Measurements from ENCODE around the gene DOCK8.

DNA sequence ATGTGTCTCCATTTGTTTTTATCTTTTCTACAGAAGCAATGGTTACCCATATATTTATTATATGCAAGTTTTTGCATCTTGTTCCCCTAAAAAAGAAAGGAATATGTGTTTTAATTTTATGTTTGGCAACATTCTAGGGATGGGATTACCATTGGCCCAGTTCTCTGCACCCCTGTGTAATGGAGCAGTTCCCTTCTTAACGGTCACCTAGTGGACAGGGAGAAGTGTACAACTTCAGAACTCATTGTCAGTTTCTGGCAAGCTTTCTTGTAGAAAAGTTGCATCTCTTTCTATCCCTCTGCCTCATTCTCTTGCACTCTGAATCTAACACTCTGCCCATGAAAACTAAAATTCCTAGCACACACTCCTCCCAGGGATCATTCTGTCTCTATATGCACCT, 78.2 kb downstream of the DOCK8 start:
- TF ChIP-seq POLR2A (IDR thresholded peaks at IDR 0.05) (no peak), CTCF (IDR thresholded peaks at IDR 0.05) (no peak), POLR2AphosphoS5 (IDR thresholded peaks at IDR 0.05) (no peak), EP300 (IDR thresholded peaks at IDR 0.05) (no peak)
